GM12872 (cell line): ENCODE measurements around the gene RAB3C.

Experiments
- TF ChIP-seq, protein P1 (sequence below): IDR thresholded peaks from 3 replicates; pipeline ENCODE4 v1.5.1; 2011; ENCODE audit warnings: low read depth, mild to moderate bottlenecking, low read length, moderate library complexity; ENCODE audit not compliant: insufficient read depth

Gene RAB3C

DNA sequence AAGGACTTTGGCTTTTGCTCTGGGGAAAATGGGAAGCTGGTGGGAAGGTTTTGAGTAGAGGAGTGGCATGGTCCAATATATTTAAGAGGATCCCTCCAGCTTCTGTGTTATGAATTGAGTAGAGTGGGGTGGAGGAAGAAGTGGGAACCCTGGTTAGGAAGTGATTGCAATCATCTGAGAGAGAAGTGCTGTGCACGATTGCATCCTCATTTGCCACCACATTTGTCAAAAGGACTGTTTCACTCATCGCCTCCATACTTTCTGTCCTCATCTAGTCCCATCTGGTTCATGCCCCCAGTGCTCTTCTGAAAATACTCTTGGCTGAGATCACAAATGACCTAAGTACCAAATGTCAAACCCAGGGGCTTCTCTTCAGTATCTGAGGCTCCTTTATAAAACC lies 192.1 kb downstream of the RAB3C start:
- TF ChIP-seq, protein P1, sequence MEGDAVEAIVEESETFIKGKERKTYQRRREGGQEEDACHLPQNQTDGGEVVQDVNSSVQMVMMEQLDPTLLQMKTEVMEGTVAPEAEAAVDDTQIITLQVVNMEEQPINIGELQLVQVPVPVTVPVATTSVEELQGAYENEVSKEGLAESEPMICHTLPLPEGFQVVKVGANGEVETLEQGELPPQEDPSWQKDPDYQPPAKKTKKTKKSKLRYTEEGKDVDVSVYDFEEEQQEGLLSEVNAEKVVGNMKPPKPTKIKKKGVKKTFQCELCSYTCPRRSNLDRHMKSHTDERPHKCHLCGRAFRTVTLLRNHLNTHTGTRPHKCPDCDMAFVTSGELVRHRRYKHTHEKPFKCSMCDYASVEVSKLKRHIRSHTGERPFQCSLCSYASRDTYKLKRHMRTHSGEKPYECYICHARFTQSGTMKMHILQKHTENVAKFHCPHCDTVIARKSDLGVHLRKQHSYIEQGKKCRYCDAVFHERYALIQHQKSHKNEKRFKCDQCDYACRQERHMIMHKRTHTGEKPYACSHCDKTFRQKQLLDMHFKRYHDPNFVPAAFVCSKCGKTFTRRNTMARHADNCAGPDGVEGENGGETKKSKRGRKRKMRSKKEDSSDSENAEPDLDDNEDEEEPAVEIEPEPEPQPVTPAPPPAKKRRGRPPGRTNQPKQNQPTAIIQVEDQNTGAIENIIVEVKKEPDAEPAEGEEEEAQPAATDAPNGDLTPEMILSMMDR: no peak

DNA sequence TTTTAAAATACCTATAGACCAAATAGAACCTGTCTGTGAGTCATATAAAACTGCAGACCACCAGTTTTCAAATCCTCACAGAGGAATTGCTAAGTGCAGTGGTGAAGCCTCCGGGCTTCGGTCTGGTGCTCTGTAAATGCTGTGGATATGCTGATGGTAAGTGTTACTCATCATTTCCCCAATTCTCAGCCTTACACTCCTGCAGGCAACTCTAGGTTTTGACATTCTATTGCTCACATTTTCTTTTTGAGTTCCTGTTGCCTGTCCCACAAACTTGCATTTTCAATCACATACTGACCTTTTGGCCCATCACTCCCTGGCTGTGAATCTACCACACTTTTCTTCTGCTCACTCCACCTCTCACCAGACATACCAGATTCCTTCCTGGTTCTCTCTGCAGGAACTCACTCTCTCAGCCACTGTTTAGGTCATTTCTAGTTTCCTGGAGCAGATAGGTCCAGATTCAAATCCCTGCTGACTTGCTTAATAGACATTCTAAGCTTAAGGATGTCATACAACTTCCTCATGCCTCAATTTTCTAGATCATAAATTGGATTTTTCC lies 192.9 kb downstream of the RAB3C start:
- TF ChIP-seq, protein P1: no peak

DNA sequence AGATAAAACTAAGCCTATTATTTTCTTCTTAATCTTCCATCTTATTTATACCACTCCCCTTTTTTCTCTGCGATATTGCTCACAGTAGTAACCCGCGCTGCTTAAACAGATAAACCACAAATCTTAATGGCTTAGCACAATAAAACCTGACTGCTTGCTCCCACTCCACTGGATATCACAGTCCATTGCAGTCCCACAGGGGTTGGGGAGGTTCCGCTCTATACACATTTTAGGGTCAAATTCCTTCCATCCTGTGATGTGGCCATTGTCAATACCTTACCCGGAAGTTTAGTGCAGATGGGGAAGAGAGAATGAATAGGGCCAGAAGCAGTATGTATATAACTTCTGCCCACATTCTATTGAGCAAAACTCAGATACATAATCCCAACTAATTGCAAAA lies 193.7 kb downstream of the RAB3C start:
- TF ChIP-seq, protein P1: no peak

DNA sequence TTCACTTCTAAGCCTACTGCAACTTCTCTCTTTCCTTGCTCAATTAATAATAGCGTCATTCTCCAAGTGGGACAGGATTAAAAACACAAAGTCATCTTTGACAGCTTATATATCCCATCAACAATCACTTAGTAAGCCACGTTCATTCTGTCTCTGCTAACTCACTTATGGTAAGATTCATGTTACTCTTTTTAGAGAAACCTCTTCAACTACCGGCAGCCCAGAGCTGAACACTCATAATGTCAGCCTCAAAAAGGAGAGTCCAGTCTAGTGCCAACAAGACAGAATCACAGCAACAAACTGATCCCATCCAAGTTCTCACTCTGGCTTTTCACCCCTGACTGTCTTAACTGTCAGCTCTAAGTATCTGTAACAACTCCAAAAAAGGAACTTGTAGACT lies 196.0 kb downstream of the RAB3C start:
- TF ChIP-seq, protein P1: no peak

DNA sequence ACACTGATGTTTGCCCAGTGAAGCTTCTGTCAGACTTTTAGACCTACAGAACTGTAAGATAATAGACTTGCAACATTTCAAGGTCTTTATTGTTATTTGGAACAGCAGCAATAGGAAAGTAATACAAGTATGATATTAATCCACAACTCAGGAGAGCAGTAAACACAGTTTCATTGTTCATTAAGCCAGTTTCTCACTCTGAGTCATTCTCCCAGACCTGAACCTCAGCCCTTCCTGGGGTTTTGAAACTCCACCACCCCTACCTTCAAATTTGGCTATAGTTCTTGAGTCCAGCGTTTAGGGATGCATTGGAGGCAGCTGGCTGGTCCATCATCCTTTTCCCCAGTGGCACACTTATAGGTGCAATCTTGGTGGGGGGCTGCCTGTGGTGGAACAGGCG lies 203.2 kb downstream of the RAB3C start:
- TF ChIP-seq, protein P1: no peak

DNA sequence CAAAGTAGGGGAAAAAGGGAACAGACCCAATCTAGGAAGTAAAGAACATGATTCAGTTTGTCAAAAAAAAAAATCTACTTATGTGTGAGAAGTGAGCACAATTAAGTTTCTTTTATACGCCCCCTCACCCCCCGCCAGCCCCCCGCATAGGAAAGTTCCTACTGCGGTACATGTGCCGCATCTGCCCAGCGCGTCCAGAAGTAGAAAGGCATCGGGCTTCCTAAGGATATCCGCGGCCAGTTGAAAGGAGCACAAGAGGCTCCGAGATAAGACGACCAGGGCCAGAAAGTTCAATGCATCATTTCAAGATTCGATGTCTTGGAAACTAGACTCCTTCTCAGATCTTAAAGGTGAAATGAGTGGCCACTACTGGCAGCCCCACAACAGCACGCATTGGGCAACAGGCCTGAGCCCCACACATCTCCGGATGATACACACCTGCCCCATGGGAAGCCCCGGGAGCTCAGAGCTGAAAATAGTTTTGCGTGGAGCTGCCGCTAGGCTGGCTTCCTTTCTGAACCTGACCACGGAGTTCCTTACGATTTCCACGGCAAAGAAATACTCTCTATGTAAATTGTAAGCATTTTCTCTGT lies 203.9 kb downstream of the RAB3C start:
- TF ChIP-seq, protein P1: no peak

DNA sequence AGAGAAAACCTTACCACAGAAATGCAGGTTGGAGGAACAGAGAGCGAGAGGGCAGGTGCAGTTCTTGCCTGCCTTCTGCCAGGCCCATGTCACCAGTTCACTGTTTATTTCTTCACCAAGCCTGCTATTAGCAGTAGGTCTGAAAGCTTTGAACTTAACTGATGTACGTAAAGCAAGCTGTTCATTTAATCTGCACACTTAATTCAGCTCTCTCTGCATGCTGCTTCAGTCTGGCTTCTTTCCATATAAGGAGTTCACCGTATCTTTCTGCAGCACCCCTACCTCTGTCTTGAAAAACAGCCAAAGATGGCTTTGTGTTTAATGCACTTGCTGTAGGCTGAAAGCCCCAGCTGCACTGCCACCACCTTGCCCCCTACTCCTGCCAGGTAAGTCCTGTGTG lies 205.1 kb downstream of the RAB3C start:
- TF ChIP-seq, protein P1: no peak
